Sigmoid colon (tissue), 3 donors: Measurements from ENCODE around the gene SPOCD1.

Source experiments
- CTCF ChIP-seq, 4 experiments: fragments of 450-650 bp in 3 of 4; fragments of 200-600 bp in 1 of 4; IDR thresholded peaks; one replicate each; pipeline ENCODE4 v1.5.1; 2016 to 2019; ENCODE audit warnings: antibody characterized with exemption in 4 of 4, mild to moderate bottlenecking in 3 of 4, moderate library complexity in 2 of 4
- POLR2A ChIP-seq, 2 donors: fragments of 450-650 bp; IDR thresholded peaks; one replicate each; pipeline ENCODE4 v1.6.1; 2016; ENCODE audit warnings: antibody characterized with exemption in 2 of 2, mild to moderate bottlenecking in 2 of 2, moderate library complexity in 2 of 2

GRCh38 chr1:31785020-31785946, 30.5 kb downstream of the SPOCD1 start:
- TF ChIP-seq CTCF (IDR thresholded peaks at IDR 0.05) (no peak), POLR2A (IDR thresholded peaks at IDR 0.05) (no peak)
